ENCODE data around the gene RASL10A.

The RASL10A gene

GRCh38 chr22:29266564-29267461 is 48.7 kb downstream of the RASL10A start:
- no peak for FAIRE-seq

DNA sequence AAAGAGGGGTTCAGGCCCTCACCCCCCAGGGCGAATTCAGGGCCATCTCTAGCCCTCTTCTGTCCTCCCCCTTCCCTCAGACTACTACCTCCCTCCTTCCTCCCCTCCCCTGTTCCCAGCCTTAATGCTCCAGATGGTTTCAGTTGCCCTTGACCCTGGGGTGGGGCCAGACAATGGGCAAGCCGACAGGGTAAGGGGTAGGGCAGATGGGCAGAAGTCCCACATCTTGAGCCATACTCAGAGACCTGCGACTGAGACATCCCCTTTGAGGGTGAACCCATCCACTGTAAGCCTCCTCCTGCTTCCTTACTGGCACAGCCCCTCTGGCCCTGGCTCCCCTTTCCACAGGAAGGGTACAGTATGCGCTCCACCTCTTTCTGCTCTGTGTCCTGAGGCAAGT is 49.6 kb downstream of the RASL10A start:
- no peak for FAIRE-seq

DNA sequence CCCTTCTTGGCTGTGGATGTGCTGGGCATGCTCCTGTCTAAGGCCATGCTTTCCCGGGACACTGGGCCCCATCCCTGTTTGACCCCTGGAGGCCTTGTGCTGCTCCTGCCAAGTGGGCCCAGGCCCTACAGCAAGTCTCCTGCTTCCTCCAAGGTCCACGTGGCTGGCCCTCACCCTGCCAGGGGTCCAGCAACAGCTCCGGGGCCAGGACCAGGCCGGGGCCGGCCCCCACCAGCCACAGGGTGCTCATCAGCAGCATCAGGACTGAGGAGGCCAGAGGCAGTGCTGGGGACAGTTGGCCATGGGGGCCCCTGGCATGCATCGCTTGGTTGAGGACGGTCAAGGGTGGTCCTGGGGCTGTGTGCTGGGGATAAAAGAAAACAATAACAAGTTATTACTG is 50.2 kb downstream of the RASL10A start:
- FAIRE-seq = no peak

- no peak for FAIRE-seq
Measured at GRCh38 chr22:29263791-29264276, 51.7 kb downstream of the RASL10A start.
